Left cardiac atrium (tissue), 4 donors: ENCODE data around the gene ZSCAN30. TPM values are rescaled to one million over a fixed set of nuclear protein-coding genes. Genes with fewer than 3 reads are reported as not detected.
A peak's percentile ranks its signal among the peaks of the same experiment; 100 is the strongest.

Source experiments
- ATAC-seq, 2 donors: fragments of 200-7000 bp; cut with Tn5 transposase; one replicate each; pipeline ENCODE4 v1.9.1; 2020; ENCODE audit warnings: mild to moderate bottlenecking in 2 of 2, moderate library complexity in 2 of 2
- DNase-seq: peaks from one replicate; pipeline ENCODE4 v3.0.0-alpha.2; 2020
- intact Hi-C, 2 donors: fragments of 100-400 bp; cut with DNase I; formaldehyde crosslinking; loops; one replicate each; pipeline versions ENCODE4 v1.14.1 to v1.15.1; 2022 to 2023
- total RNA-seq, 2 donors: library from RNA; stranded (reverse); fragmentation: NEBNext Ultra II Directional; extraction: Animal tissue kit (Norgen Biotek cat#: 25700); gene quantifications; one replicate each; pipeline ENCODE4 v1.2.1, GENCODE V29; 2021
- donor health status: DM: no; HTN: yes; CAD: no.
- donor health status: DM: no; HTN: yes; CAD: no; lungs with severe emphysema.
- donor health status: DM: yes; HTN: yes; CAD: no.
- donor health status: Dilated cardiomyopathy.

Gene ZSCAN30
- total RNA-seq, 2 donors from 2014 or later: 13.3 to 19.1 TPM

- ATAC-seq (no peak), DNase-seq (no peak)
- intact Hi-C loops: loop anchor here in 1 of 2 donors (5.0 kb wide), 1 partner anchor 43 kb away; the partner anchor contains the start of gene ZNF397
Observed at GRCh38 chr18:35284841-35285240, 5.2 kb downstream of the ZSCAN30 start.

GRCh38 chr18:35283923-35284794 is 5.9 kb downstream of the ZSCAN30 start:
- DNase-seq: no peak
- intact Hi-C loops: no loop called here
- peak in 1 of 2 donors; percentile 19 for ATAC-seq

GRCh38 chr18:35282353-35282752 is 7.7 kb downstream of the ZSCAN30 start:
- peak in 1 of 2 donors; percentile 21 for ATAC-seq
- intact Hi-C loops: no loop called here
- no peak for DNase-seq

- DNase-seq (no peak), ATAC-seq (no peak)
- intact Hi-C loops: no loop called here
Observed at GRCh38 chr18:35278969-35279368, 11.1 kb downstream of the ZSCAN30 start.

GRCh38 chr18:35278085-35278484 is 11.9 kb downstream of the ZSCAN30 start:
- intact Hi-C loops: no loop called here
- ATAC-seq: no peak
- DNase-seq: no peak

GRCh38 chr18:35277633-35278032 is 12.4 kb downstream of the ZSCAN30 start:
- ATAC-seq: no peak
- intact Hi-C loops: no loop called here
- DNase-seq: no peak

- intact Hi-C loops: no loop called here
- ATAC-seq: no peak
- DNase-seq: no peak
Observed at GRCh38 chr18:35276267-35276666, 13.8 kb downstream of the ZSCAN30 start.

GRCh38 chr18:35271656-35272055 is 18.4 kb downstream of the ZSCAN30 start:
- intact Hi-C loops: no loop called here
- no peak for ATAC-seq
- DNase-seq: no peak

- DNase-seq (no peak), ATAC-seq (no peak)
- intact Hi-C loops: no loop called here
Observed at GRCh38 chr18:35268821-35269220, 21.2 kb downstream of the ZSCAN30 start.

GRCh38 chr18:35267809-35268208 is 22.2 kb downstream of the ZSCAN30 start:
- ATAC-seq (peak in 1 of 2 donors; percentile 5), DNase-seq (peak; percentile 34)
- intact Hi-C loops: no loop called here

- intact Hi-C loops: no loop called here
- DNase-seq (peak; percentile 87), ATAC-seq (peak; percentile 97 to 98)
Observed at GRCh38 chr18:35267161-35267651, 22.8 kb downstream of the ZSCAN30 start.

GRCh38 chr18:35264409-35264808 is 25.6 kb downstream of the ZSCAN30 start:
- intact Hi-C loops: no loop called here
- no peak for ATAC-seq
- no peak for DNase-seq

- intact Hi-C loops: no loop called here
- ATAC-seq: no peak
- DNase-seq: no peak
Observed at GRCh38 chr18:35256947-35257346, 33.1 kb downstream of the ZSCAN30 start.

- DNase-seq (no peak), ATAC-seq (no peak)
- intact Hi-C loops: no loop called here
Observed at GRCh38 chr18:35253655-35254287, 36.3 kb downstream of the ZSCAN30 start.

GRCh38 chr18:35252466-35252865 is 37.6 kb downstream of the ZSCAN30 start:
- intact Hi-C loops: no loop called here
- no peak for ATAC-seq
- DNase-seq: no peak

GRCh38 chr18:35248429-35248828 is 41.6 kb downstream of the ZSCAN30 start:
- ATAC-seq: no peak
- intact Hi-C loops: no loop called here
- no peak for DNase-seq

GRCh38 chr18:35247412-35248249 is 42.4 kb downstream of the ZSCAN30 start:
- ATAC-seq (peak; percentile 26 to 41), DNase-seq (no peak)
- intact Hi-C loops: no loop called here

- intact Hi-C loops: no loop called here
- DNase-seq (no peak), ATAC-seq (no peak)
Observed at GRCh38 chr18:35246831-35247230, 43.2 kb downstream of the ZSCAN30 start.

GRCh38 chr18:35245719-35246317 is 44.2 kb downstream of the ZSCAN30 start:
- intact Hi-C loops: no loop called here
- ATAC-seq (no peak), DNase-seq (no peak)
